HepG2 (cell line): ENCODE results near the gene IL4I1. TPM values are rescaled to one million over a fixed set of nuclear protein-coding genes. Genes with fewer than 3 reads are reported as not detected.

ENCODE experiments used
- ATAC-seq: fragments of 200-7000 bp; cut with Tn5 transposase; 3 replicates; pipeline ENCODE4 v1.9.1; 2020; ENCODE audit warnings: mild to moderate bottlenecking, moderate library complexity
- BruUV-seq: library from RNA; stranded (reverse); fragments of 400-500 nt; replicated peaks from 2 replicates; lab custom pipeline; 2021; lab: Mats Ljungman, UMichigan
- CTCF ChIA-PET: fragments of 300-600 bp; formaldehyde crosslinking; extraction: SDS; loops from one replicate; lab custom pipeline; 2021; ENCODE audit warnings: low total read pairs, inconsistent platforms, low intra/inter-chr PET ratio; lab: Yijun Ruan, JAX
- POLR2A ChIA-PET: fragments of 350-600 bp; sonication (Branson Sonifier 250); formaldehyde crosslinking; loops from one replicate; lab custom pipeline; 2020; ENCODE audit warnings: antibody characterized with exemption, inconsistent platforms; lab: Yijun Ruan, JAX
- DNase-seq: peaks from one replicate; pipeline ENCODE4 v3.0.0-alpha.2; 2015; ENCODE audit warnings: low spot score
- FAIRE-seq: peaks from 3 replicates; lab custom pipeline; 2011; peaks lifted over from hg19 to GRCh38; lab: Jason Lieb, UNC
- H2AFZ ChIP-seq: one replicate; pipeline ENCODE4 v1.6.1; 2011; ENCODE audit warnings: low read length, inconsistent platforms
- H3K27ac ChIP-seq: fragments of 300-600 bp; 3 replicates; pipeline ENCODE4 v1.8.0; 2011; ENCODE audit warnings: mixed run types, mild to moderate bottlenecking, mixed read lengths, low read length, inconsistent platforms; ENCODE audit not compliant: insufficient read depth; ENCODE audit errors: extremely low read length
- H3K27me3 ChIP-seq, 2 experiments: fragments of 200-600 bp in 1 of 2; 2 replicates in 1 of 2; 3 replicates in 1 of 2; pipeline versions ENCODE4 v1.6.0 to v1.8.0; 2011; ENCODE audit warnings: low read length in 2 of 2, mild to moderate bottlenecking in 2 of 2, moderate library complexity in 2 of 2, inconsistent platforms in 1 of 2; ENCODE audit not compliant: insufficient read depth in 2 of 2, control insufficient read depth in 1 of 2
- H3K36me3 ChIP-seq, 2 experiments: fragments of 200-600 bp in 1 of 2; replicated peaks in 1 of 2; 2 replicates in 1 of 2; 3 replicates in 1 of 2; pipeline versions ENCODE4 v1.5.1 to v1.8.0; 2011; ENCODE audit warnings: low read length in 2 of 2, inconsistent platforms in 1 of 2; ENCODE audit not compliant: insufficient read depth in 2 of 2, control insufficient read depth in 1 of 2
- H3K4me1 ChIP-seq: 2 replicates; pipeline ENCODE4 v1.5.1; 2012; ENCODE audit warnings: low read length, inconsistent platforms; ENCODE audit not compliant: insufficient read depth
- H3K4me2 ChIP-seq: 2 replicates; pipeline ENCODE4 v1.6.0; 2011; ENCODE audit warnings: low read depth, low read length, inconsistent platforms
- H3K4me3 ChIP-seq, 3 experiments: fragments of 200-600 bp in 1 of 3; sonication (generic), shearing (Covaris generic) in 1 of 3; replicated peaks in 1 of 3; 2 replicates each; pipeline ENCODE4 v1.5.1; 2011 to 2016; ENCODE audit warnings: low read length in 3 of 3, inconsistent platforms in 2 of 3, low read depth in 2 of 3, mild to moderate bottlenecking in 2 of 3, control low read depth in 1 of 3, mixed read lengths in 1 of 3; ENCODE audit not compliant: insufficient read depth in 1 of 3
- H3K79me2 ChIP-seq: one replicate; pipeline ENCODE4 v1.6.1; 2011; ENCODE audit warnings: low read length, inconsistent platforms; ENCODE audit not compliant: insufficient read depth
- H3K9ac ChIP-seq: 2 replicates; pipeline ENCODE4 v1.6.0; 2011; ENCODE audit warnings: mild to moderate bottlenecking, low read depth, low read length, inconsistent platforms; ENCODE audit not compliant: insufficient read depth
- H3K9me3 ChIP-seq: 2 replicates; pipeline ENCODE4 v1.5.1; 2012; ENCODE audit warnings: mild to moderate bottlenecking, low read length
- H4K20me1 ChIP-seq: 2 replicates; pipeline ENCODE4 v1.6.0; 2011; ENCODE audit warnings: inconsistent platforms, mild to moderate bottlenecking, low read length, moderate library complexity; ENCODE audit not compliant: insufficient read depth
- AGO2 ChIP-seq: fragments of 200-400 bp; formaldehyde crosslinking; optimal IDR thresholded peaks from 2 replicates; pipeline ENCODE3; 2017; ENCODE audit warnings: mild to moderate bottlenecking, low read depth, low read length, moderate library complexity
- ESRRA ChIP-seq: sonication (generic); formaldehyde crosslinking; IDR thresholded peaks from 2 replicates; pipeline ENCODE4 v1.5.1; 2020; ENCODE audit warnings: mild to moderate bottlenecking, low read depth, missing genetic modification reagents
- HNRNPUL1 ChIP-seq: fragments of 200-400 bp; formaldehyde crosslinking; IDR thresholded peaks from 2 replicates; pipeline ENCODE4 v1.6.1; 2017; ENCODE audit warnings: low read depth, mild to moderate bottlenecking, low read length, moderate library complexity
- KDM1A ChIP-seq: IDR thresholded peaks from 2 replicates; pipeline ENCODE4 v1.6.1; 2016; ENCODE audit warnings: missing compliant biosample characterization
- NFYB ChIP-seq: sonication (generic); formaldehyde crosslinking; IDR thresholded peaks from 2 replicates; pipeline ENCODE4 v1.4.0; 2020; ENCODE audit warnings: missing genetic modification reagents
- POLR2A ChIP-seq, 2 experiments: IDR thresholded peaks; 2 replicates each; pipeline ENCODE4 v1.6.1; 2011; ENCODE audit warnings: low read depth in 2 of 2, low read length in 2 of 2, mild to moderate bottlenecking in 1 of 2, moderate library complexity in 1 of 2; ENCODE audit not compliant: insufficient read depth in 1 of 2
- POLR2G ChIP-seq: fragments of 200-400 bp; formaldehyde crosslinking; IDR thresholded peaks from 2 replicates; pipeline ENCODE4 v1.6.1; 2018; ENCODE audit warnings: mild to moderate bottlenecking, low read depth, low read length, moderate library complexity
- RBFOX2 ChIP-seq: fragments of 200-400 bp; formaldehyde crosslinking; IDR thresholded peaks from 2 replicates; pipeline ENCODE4 v1.6.1; 2017; ENCODE audit warnings: low read depth, mild to moderate bottlenecking, low read length
- REL ChIP-seq: sonication (generic); formaldehyde crosslinking; conservative IDR thresholded peaks from 2 replicates; pipeline ENCODE4 v1.8.0; 2022; ENCODE audit warnings: mild to moderate bottlenecking, missing genetic modification reagents, moderate library complexity
- ZFP62 ChIP-seq: sonication (generic); formaldehyde crosslinking; IDR thresholded peaks from 2 replicates; pipeline ENCODE4 v1.4.0; 2020; ENCODE audit warnings: missing genetic modification reagents
- ZNF510 ChIP-seq: sonication (generic); formaldehyde crosslinking; IDR thresholded peaks from 2 replicates; pipeline ENCODE4 v1.4.0; 2020; ENCODE audit warnings: low read depth, mild to moderate bottlenecking, missing genetic modification reagents
- ZNF570 ChIP-seq: sonication (generic); formaldehyde crosslinking; IDR thresholded peaks from 2 replicates; pipeline ENCODE4 v1.4.0; 2020; ENCODE audit warnings: mild to moderate bottlenecking, missing genetic modification reagents, borderline replicate concordance
- ZNF589 ChIP-seq: sonication (generic); formaldehyde crosslinking; conservative IDR thresholded peaks from 2 replicates; pipeline ENCODE4 v1.8.0; 2022; ENCODE audit warnings: mild to moderate bottlenecking, moderate library complexity, missing genetic modification reagents
- WGBS: methylation state at CpG from one replicate; pipeline ENCODE4 v1.1.6; 2017; ENCODE audit warnings: low lambda C conversion rate; 5-methylcytosine and 5-hydroxymethylcytosine counted together
- in situ Hi-C: cut with HindIII; loops from 2 replicates; pipeline ENCODE4 v1.10.0; 2017; ENCODE audit warnings: low pct_unique_long_range_greater_than_20kb; ENCODE audit not compliant: extremely low pct_ligation_motif_present
- intact Hi-C: fragments of 100-400 bp; cut with micrococcal nuclease; formaldehyde crosslinking; loops from one replicate; pipeline ENCODE4 v1.10.0; 2022; ENCODE audit not compliant: unreplicated experiment
- polyA plus RNA-seq, 8 experiments: library from polyadenylated mRNA; depleted of rRNA in 3 of 8; stranded (reverse) in 7 of 8; unstranded in 1 of 8; fragments of >200 nt; fragmentation: Illumina TruSeq in 4 of 8; extraction: Trizol in 4 of 8; gene quantifications; 2 replicates each; pipeline versions ENCODE4 v1.2.1 to v1.2.3, GENCODE V29; 2011 to 2016; ENCODE audit warnings: low read depth in 4 of 8, missing spikeins in 1 of 8, mixed read lengths in 1 of 8; ENCODE audit not compliant: insufficient read depth in 1 of 8
- total RNA-seq, 5 experiments: library from RNA; depleted of rRNA; stranded (reverse); fragments of >200 nt; fragmentation: Illumina TruSeq; extraction: Trizol; gene quantifications; 2 replicates each; pipeline ENCODE4 v1.2.3, GENCODE V29; 2016; ENCODE audit warnings: low read depth in 1 of 5
- TF ChIP-seq, protein P1 (sequence below): sonication (generic); formaldehyde crosslinking; conservative IDR thresholded peaks from 2 replicates; pipeline ENCODE4 v1.8.0; 2022; ENCODE audit warnings: low read depth, missing genetic modification reagents
- TF ChIP-seq, protein P2 (sequence below): sonication (generic); formaldehyde crosslinking; IDR thresholded peaks from 2 replicates; pipeline ENCODE4 v1.8.1; 2022; ENCODE audit warnings: mild to moderate bottlenecking, missing genetic modification reagents
- TF ChIP-seq, protein P3 (sequence below): IDR thresholded peaks from 2 replicates; pipeline ENCODE4 v1.6.1; 2016
- TF ChIP-seq, protein P4 (sequence below): sonication (generic); formaldehyde crosslinking; IDR thresholded peaks from 2 replicates; pipeline ENCODE4 v1.5.1; 2020; ENCODE audit warnings: missing genetic modification reagents, mild to moderate bottlenecking, borderline replicate concordance
- TF ChIP-seq, protein P5 (sequence below): sonication (generic); formaldehyde crosslinking; IDR thresholded peaks from 2 replicates; pipeline ENCODE4 v1.4.0; 2020; ENCODE audit warnings: missing genetic modification reagents

Gene IL4I1
- total and polyA plus RNA-seq, 2 of the 13 experiments (the other 11 are each of a cell fraction or from before 2014, with no cell fraction given), result not detected

DNA sequence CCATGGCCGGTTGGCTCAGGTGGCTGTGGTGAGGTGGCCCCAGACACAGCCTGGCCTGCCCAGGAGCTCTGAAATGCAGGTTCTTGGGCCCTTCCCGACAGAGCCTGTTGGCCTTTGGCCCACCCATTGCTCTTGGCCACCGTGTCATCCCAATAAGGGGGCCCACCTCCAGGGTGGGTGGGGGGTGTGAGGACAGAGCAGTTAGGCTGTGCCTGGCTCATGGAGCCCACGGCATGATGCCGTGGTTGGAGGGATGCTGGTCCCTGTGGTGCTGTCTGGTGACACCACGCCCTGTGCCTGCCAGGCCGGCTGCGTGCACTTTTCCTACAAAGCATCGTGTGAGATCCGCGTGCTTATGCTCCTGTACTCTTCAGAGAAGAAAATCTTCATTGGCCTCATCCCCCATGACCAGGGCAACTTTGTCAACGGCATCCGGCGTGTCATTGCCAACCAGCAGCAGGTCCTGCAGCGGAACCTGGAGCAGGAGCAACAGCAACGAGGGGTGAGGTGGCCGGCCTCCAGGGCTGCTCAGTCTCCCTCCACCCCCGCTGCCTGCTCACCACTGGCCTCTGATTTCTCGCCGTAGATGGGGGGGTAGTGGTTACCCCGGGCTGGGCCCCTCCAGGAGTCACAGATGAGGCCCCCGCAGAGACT lies 36.9 kb downstream of the IL4I1 start:
- no peak overlapping the region for H3K9ac ChIP-seq
- H3K4me1 ChIP-seq, result peaks cover 9% of the 10 kb centered on the region
- H3K36me3 ChIP-seq, result peaks cover 41 to 77% of the 10 kb centered on the region in 2 experiments
- ATAC-seq (peak; percentile 1; the same call in 1 of the 3 replicates), FAIRE-seq (no peak), DNase-seq (no peak)
- WGBS, result 90% methylated on average over 5 of the region's 22 CpGs
- peaks cover 4% of the 10 kb centered on the region for H3K79me2 ChIP-seq
- H2AFZ ChIP-seq, result no peak overlapping the region
- H3K4me2 ChIP-seq, result no peak overlapping the region
- POLR2A ChIA-PET, result interaction anchor here (1.8 kb wide), 1 partner anchor 10 kb away, joined by 6 read pairs; no protein-coding TSS in a partner anchor
- peaks cover 1% of the 10 kb centered on the region for H4K20me1 ChIP-seq
- no peak overlapping the region for H3K27ac ChIP-seq
- no peaks in the 10 kb centered on the region for H3K9me3 ChIP-seq
- no peaks in the 10 kb centered on the region for H3K27me3 ChIP-seq
- BruUV-seq, result no TSS peak
- intact Hi-C loops, result no loop called here
- in situ Hi-C loops, result no loop called here
- H3K4me3 ChIP-seq, result no peak overlapping the region
- CTCF ChIA-PET, result no interaction called here
- TF ChIP-seq HNRNPUL1 (no peak), ZNF510 (no peak), POLR2G (peak; percentile 27; the same call in 1 of the 2 replicates), ZNF589 (CRISPR knock-in tag) (no peak), NFYB (CRISPR knock-in tag) (no peak), POLR2A (IDR thresholded peaks at IDR 0.05; ENCODE audit: insufficient read depth in 1 of 2, low read depth in 2 of 2, low read length in 2 of 2) (peak in 1 of 2 experiments; percentile 55; a peak in 2 of 4 replicates), REL (CRISPR knock-in tag) (no peak), ESRRA (CRISPR knock-in tag) (no peak), ZNF570 (no peak), ZFP62 (no peak), AGO2 (peak; percentile 49), KDM1A (CRISPR knock-in tag) (no peak), RBFOX2 (peak; percentile 68)
- TF ChIP-seq, protein P1, sequence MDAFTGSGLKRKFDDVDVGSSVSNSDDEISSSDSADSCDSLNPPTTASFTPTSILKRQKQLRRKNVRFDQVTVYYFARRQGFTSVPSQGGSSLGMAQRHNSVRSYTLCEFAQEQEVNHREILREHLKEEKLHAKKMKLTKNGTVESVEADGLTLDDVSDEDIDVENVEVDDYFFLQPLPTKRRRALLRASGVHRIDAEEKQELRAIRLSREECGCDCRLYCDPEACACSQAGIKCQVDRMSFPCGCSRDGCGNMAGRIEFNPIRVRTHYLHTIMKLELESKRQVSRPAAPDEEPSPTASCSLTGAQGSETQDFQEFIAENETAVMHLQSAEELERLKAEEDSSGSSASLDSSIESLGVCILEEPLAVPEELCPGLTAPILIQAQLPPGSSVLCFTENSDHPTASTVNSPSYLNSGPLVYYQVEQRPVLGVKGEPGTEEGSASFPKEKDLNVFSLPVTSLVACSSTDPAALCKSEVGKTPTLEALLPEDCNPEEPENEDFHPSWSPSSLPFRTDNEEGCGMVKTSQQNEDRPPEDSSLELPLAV (CRISPR knock-in tag), result no peak
- TF ChIP-seq, protein P2, sequence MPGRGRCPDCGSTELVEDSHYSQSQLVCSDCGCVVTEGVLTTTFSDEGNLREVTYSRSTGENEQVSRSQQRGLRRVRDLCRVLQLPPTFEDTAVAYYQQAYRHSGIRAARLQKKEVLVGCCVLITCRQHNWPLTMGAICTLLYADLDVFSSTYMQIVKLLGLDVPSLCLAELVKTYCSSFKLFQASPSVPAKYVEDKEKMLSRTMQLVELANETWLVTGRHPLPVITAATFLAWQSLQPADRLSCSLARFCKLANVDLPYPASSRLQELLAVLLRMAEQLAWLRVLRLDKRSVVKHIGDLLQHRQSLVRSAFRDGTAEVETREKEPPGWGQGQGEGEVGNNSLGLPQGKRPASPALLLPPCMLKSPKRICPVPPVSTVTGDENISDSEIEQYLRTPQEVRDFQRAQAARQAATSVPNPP, result no peak
- TF ChIP-seq, protein P3, sequence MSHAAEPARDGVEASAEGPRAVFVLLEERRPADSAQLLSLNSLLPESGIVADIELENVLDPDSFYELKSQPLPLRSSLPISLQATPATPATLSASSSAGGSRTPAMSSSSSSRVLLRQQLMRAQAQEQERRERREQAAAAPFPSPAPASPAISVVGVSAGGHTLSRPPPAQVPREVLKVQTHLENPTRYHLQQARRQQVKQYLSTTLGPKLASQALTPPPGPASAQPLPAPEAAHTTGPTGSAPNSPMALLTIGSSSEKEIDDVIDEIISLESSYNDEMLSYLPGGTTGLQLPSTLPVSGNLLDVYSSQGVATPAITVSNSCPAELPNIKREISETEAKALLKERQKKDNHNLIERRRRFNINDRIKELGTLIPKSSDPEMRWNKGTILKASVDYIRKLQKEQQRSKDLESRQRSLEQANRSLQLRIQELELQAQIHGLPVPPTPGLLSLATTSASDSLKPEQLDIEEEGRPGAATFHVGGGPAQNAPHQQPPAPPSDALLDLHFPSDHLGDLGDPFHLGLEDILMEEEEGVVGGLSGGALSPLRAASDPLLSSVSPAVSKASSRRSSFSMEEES (CRISPR knock-in tag), result no peak
- TF ChIP-seq, protein P4, sequence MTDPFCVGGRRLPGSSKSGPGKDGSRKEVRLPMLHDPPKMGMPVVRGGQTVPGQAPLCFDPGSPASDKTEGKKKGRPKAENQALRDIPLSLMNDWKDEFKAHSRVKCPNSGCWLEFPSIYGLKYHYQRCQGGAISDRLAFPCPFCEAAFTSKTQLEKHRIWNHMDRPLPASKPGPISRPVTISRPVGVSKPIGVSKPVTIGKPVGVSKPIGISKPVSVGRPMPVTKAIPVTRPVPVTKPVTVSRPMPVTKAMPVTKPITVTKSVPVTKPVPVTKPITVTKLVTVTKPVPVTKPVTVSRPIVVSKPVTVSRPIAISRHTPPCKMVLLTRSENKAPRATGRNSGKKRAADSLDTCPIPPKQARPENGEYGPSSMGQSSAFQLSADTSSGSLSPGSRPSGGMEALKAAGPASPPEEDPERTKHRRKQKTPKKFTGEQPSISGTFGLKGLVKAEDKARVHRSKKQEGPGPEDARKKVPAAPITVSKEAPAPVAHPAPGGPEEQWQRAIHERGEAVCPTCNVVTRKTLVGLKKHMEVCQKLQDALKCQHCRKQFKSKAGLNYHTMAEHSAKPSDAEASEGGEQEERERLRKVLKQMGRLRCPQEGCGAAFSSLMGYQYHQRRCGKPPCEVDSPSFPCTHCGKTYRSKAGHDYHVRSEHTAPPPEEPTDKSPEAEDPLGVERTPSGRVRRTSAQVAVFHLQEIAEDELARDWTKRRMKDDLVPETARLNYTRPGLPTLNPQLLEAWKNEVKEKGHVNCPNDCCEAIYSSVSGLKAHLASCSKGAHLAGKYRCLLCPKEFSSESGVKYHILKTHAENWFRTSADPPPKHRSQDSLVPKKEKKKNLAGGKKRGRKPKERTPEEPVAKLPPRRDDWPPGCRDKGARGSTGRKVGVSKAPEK (CRISPR knock-in tag), result no peak
- TF ChIP-seq, protein P5, sequence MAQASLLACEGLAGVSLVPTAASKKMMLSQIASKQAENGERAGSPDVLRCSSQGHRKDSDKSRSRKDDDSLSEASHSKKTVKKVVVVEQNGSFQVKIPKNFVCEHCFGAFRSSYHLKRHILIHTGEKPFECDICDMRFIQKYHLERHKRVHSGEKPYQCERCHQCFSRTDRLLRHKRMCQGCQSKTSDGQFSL (CRISPR knock-in tag), result no peak
